Neural cell (in vitro differentiated cells): ENCODE measurements around the gene TAS1R2. TPM values are rescaled to one million over a fixed set of nuclear protein-coding genes. Genes with fewer than 3 reads are reported as not detected.

Source experiments
- H2AFZ ChIP-seq: fragments of 200-600, 300-800 bp; sonication (generic), shearing (Covaris generic); 2 replicates; pipeline ENCODE4 v1.6.0; 2014; ENCODE audit warnings: low read depth, mild to moderate bottlenecking, antibody characterized with exemption, low read length, moderate library complexity
- H3F3A ChIP-seq: fragments of 200-600 bp; shearing (Covaris generic); 2 replicates; pipeline ENCODE4 v1.6.1; 2016; ENCODE audit warnings: mild to moderate bottlenecking, moderate library complexity, mixed read lengths, antibody characterized with exemption, low read length; ENCODE audit not compliant: insufficient read depth, poor library complexity, severe bottlenecking
- H3K27ac ChIP-seq: fragments of 200-600, 300-800 bp; sonication (generic), shearing (Covaris generic); 2 replicates; pipeline ENCODE4 v1.5.1; 2014; ENCODE audit warnings: mild to moderate bottlenecking, low read length, moderate library complexity
- H3K27me3 ChIP-seq: fragments of 300-800, 200-600 bp; sonication (generic), shearing (Covaris generic); 2 replicates; pipeline ENCODE4 v1.6.0; 2014; ENCODE audit warnings: mild to moderate bottlenecking, low read depth, low read length, moderate library complexity; ENCODE audit not compliant: insufficient read depth
- H3K36me3 ChIP-seq: fragments of 300-800, 200-600 bp; sonication (generic), shearing (Covaris generic); 2 replicates; pipeline ENCODE4 v1.5.1; 2014; ENCODE audit warnings: mild to moderate bottlenecking, antibody characterized with exemption, low read length, moderate library complexity; ENCODE audit not compliant: insufficient read depth
- H3K4me2 ChIP-seq: fragments of 300-800, 200-600 bp; sonication (generic), shearing (Covaris generic); 2 replicates; pipeline ENCODE4 v1.6.0; 2014; ENCODE audit warnings: mild to moderate bottlenecking, low read length
- H3K4me3 ChIP-seq: fragments of 300-800, 200-600 bp; sonication (generic), shearing (Covaris generic); 2 replicates; pipeline ENCODE4 v1.5.1; 2014; ENCODE audit warnings: mild to moderate bottlenecking, low read length, moderate library complexity
- H3K79me2 ChIP-seq: fragments of 200-600 bp; shearing (Covaris generic); replicated peaks from 2 replicates; pipeline ENCODE4 v1.6.0; 2014; ENCODE audit warnings: mild to moderate bottlenecking, low read length, moderate library complexity; ENCODE audit not compliant: insufficient read depth
- H3K9ac ChIP-seq: fragments of 300-800, 200-600 bp; sonication (generic), shearing (Covaris generic); 2 replicates; pipeline ENCODE4 v1.6.1; 2016; ENCODE audit warnings: mild to moderate bottlenecking, low read length, mixed read lengths
- H3K9me2 ChIP-seq: fragments of 200-600 bp; shearing (Covaris generic); 2 replicates; pipeline ENCODE4 v1.6.1; 2016; ENCODE audit warnings: mild to moderate bottlenecking, low read length, mixed read lengths; ENCODE audit not compliant: insufficient read depth
- H3K9me3 ChIP-seq: fragments of 200-600, 300-800 bp; sonication (generic), shearing (Covaris generic); 2 replicates; pipeline ENCODE4 v1.6.1; 2016; ENCODE audit warnings: mild to moderate bottlenecking, mixed run types, low read length, moderate library complexity, mixed read lengths
- H4K20me1 ChIP-seq: fragments of 200-600 bp; shearing (Covaris generic); 2 replicates; pipeline ENCODE4 v1.6.1; 2016; ENCODE audit warnings: mild to moderate bottlenecking, mixed run types; ENCODE audit not compliant: insufficient read depth
- EP300 ChIP-seq: fragments of 450-650 bp; conservative IDR thresholded peaks from 2 replicates; pipeline ENCODE4 v1.6.1; 2014; ENCODE audit warnings: antibody characterized with exemption, mild to moderate bottlenecking, moderate library complexity; ENCODE audit not compliant: poor library complexity, severe bottlenecking
- EZH2 ChIP-seq: fragments of 200-600, 300-800 bp; shearing (Covaris generic), sonication (generic); IDR thresholded peaks from 2 replicates; pipeline ENCODE4 v1.6.1; 2014; ENCODE audit warnings: antibody characterized with exemption, low read length, borderline replicate concordance, mild to moderate bottlenecking; ENCODE audit not compliant: insufficient read depth, poor library complexity, severe bottlenecking
- MXI1 ChIP-seq: fragments of 450-650 bp; conservative IDR thresholded peaks from 2 replicates; pipeline ENCODE4 v1.6.1; 2014; ENCODE audit warnings: antibody characterized with exemption, mild to moderate bottlenecking; ENCODE audit not compliant: poor library complexity, severe bottlenecking
- POLR2AphosphoS5 ChIP-seq: IDR thresholded peaks from 2 replicates; pipeline ENCODE4 v1.6.1; 2012
- RAD21 ChIP-seq: fragments of 450-650 bp; conservative IDR thresholded peaks from 2 replicates; pipeline ENCODE4 v1.6.1; 2014; ENCODE audit warnings: antibody characterized with exemption, mild to moderate bottlenecking, moderate library complexity
- SMC3 ChIP-seq: fragments of 450-650 bp; conservative IDR thresholded peaks from 2 replicates; pipeline ENCODE4 v1.6.1; 2014; ENCODE audit warnings: antibody characterized with exemption, mild to moderate bottlenecking, moderate library complexity; ENCODE audit not compliant: poor library complexity
- TAF1 ChIP-seq: IDR thresholded peaks from 2 replicates; pipeline ENCODE4 v1.6.1; 2012; ENCODE audit warnings: low read depth
- polyA plus RNA-seq: library from polyadenylated mRNA; depleted of rRNA; stranded (reverse); fragments of >200 nt; gene quantifications from 2 replicates; pipeline ENCODE4 v1.2.3, GENCODE V29; 2014
- TF ChIP-seq, protein P1 (sequence below): IDR thresholded peaks from 2 replicates; pipeline ENCODE4 v1.6.1; 2012; ENCODE audit warnings: borderline replicate concordance
- TF ChIP-seq, protein P2 (sequence below): fragments of 450-650 bp; IDR thresholded peaks from 2 replicates; pipeline ENCODE4 v1.5.1; 2014; ENCODE audit warnings: antibody characterized with exemption, mild to moderate bottlenecking, moderate library complexity; ENCODE audit not compliant: poor library complexity, severe bottlenecking

The TAS1R2 gene
- polyA plus RNA-seq, 1 donor from 2014 or later = not detected

DNA sequence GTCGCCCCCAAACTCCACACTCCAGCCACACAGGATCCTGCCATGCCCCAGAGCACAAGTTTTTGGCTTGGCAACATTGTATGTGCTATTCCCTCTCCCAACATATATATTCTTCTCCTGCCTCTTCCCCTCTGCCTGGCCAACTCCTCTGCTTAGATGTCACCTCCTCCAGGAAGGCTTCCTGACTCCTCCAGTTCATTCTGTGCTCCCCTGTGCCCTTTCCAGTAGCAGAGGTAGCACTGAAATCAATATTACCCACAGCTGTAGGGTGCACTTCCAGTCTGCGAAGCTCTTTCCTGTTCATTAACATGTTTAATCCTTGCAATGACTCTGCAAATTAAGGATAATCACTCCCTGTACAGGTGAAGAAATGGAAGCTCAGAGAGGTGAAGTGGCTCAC is 21.7 kb upstream of the TAS1R2 start:
- no peaks in the 10 kb centered on the region for H3K9me3 ChIP-seq
- TF ChIP-seq TAF1 (no peak), POLR2AphosphoS5 (no peak), EP300 (no peak), EZH2 (no peak), SMC3 (no peak), MXI1 (no peak), RAD21 (no peak)
- TF ChIP-seq, protein P1, sequence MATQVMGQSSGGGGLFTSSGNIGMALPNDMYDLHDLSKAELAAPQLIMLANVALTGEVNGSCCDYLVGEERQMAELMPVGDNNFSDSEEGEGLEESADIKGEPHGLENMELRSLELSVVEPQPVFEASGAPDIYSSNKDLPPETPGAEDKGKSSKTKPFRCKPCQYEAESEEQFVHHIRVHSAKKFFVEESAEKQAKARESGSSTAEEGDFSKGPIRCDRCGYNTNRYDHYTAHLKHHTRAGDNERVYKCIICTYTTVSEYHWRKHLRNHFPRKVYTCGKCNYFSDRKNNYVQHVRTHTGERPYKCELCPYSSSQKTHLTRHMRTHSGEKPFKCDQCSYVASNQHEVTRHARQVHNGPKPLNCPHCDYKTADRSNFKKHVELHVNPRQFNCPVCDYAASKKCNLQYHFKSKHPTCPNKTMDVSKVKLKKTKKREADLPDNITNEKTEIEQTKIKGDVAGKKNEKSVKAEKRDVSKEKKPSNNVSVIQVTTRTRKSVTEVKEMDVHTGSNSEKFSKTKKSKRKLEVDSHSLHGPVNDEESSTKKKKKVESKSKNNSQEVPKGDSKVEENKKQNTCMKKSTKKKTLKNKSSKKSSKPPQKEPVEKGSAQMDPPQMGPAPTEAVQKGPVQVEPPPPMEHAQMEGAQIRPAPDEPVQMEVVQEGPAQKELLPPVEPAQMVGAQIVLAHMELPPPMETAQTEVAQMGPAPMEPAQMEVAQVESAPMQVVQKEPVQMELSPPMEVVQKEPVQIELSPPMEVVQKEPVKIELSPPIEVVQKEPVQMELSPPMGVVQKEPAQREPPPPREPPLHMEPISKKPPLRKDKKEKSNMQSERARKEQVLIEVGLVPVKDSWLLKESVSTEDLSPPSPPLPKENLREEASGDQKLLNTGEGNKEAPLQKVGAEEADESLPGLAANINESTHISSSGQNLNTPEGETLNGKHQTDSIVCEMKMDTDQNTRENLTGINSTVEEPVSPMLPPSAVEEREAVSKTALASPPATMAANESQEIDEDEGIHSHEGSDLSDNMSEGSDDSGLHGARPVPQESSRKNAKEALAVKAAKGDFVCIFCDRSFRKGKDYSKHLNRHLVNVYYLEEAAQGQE = no peak
- TF ChIP-seq, protein P2, sequence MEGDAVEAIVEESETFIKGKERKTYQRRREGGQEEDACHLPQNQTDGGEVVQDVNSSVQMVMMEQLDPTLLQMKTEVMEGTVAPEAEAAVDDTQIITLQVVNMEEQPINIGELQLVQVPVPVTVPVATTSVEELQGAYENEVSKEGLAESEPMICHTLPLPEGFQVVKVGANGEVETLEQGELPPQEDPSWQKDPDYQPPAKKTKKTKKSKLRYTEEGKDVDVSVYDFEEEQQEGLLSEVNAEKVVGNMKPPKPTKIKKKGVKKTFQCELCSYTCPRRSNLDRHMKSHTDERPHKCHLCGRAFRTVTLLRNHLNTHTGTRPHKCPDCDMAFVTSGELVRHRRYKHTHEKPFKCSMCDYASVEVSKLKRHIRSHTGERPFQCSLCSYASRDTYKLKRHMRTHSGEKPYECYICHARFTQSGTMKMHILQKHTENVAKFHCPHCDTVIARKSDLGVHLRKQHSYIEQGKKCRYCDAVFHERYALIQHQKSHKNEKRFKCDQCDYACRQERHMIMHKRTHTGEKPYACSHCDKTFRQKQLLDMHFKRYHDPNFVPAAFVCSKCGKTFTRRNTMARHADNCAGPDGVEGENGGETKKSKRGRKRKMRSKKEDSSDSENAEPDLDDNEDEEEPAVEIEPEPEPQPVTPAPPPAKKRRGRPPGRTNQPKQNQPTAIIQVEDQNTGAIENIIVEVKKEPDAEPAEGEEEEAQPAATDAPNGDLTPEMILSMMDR = no peak
- H4K20me1 ChIP-seq = no peaks in the 10 kb centered on the region
- H3K79me2 ChIP-seq = no peaks in the 10 kb centered on the region
- H2AFZ ChIP-seq = no peak overlapping the region
- H3K9ac ChIP-seq = no peak overlapping the region
- no peak overlapping the region for H3K4me2 ChIP-seq
- no peak overlapping the region for H3K27ac ChIP-seq
- no peak overlapping the region for H3K4me3 ChIP-seq
- no peaks in the 10 kb centered on the region for H3K27me3 ChIP-seq
- H3K9me2 ChIP-seq = no peaks in the 10 kb centered on the region
- no peaks in the 10 kb centered on the region for H3K36me3 ChIP-seq
- H3F3A ChIP-seq = no peaks in the 10 kb centered on the region

- H3F3A ChIP-seq = no peaks in the 10 kb centered on the region
- no peaks in the 10 kb centered on the region for H3K9me2 ChIP-seq
Measured at GRCh38 chr1:18880585-18880984, 21.1 kb upstream of the TAS1R2 start.

More at GRCh38 chr1:18880585-18880984, 21.1 kb upstream of the TAS1R2 start:
- Histone ChIP-seq H3K27me3 (no peaks in the 10 kb centered on the region), H2AFZ (no peak overlapping the region), H3K4me2 (no peak overlapping the region), H4K20me1 (no peaks in the 10 kb centered on the region), H3K79me2 (no peaks in the 10 kb centered on the region), H3K9ac (no peak overlapping the region), H3K36me3 (no peaks in the 10 kb centered on the region), H3K27ac (no peak overlapping the region), H3K9me3 (no peaks in the 10 kb centered on the region), H3K4me3 (no peak overlapping the region)
- TF ChIP-seq EZH2 (no peak), RAD21 (no peak), TAF1 (no peak), MXI1 (no peak), EP300 (no peak), POLR2AphosphoS5 (no peak), SMC3 (no peak)
- TF ChIP-seq, protein P2 = no peak
- TF ChIP-seq, protein P1 = no peak
